ENCODE data around the gene SLC25A42.

The SLC25A42 gene

DNA sequence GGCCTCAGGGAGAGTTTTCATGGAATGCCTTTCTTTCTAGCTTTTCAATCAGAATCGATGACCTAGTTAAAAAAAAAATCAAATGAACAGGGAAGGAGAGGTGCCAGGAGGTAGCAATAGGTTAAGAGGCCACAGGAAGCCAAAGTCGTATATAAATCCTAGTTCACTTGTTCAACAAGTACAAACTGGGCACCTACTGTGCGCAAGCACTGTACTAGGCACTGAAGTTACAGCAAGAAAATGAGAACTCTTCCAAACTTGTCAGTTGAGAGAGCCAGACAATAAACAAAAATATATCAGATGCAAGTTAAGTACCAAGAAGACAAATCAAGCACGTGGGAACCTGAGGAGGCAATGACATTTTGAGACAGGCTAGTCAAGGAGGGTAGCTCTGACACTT is 36.6 kb upstream of the SLC25A42 start:
- 91% methylated on average over 4 of the region's 4 CpGs for WGBS (ENCODE audit: insufficient coverage)
- no peak for DNase-seq

DNA sequence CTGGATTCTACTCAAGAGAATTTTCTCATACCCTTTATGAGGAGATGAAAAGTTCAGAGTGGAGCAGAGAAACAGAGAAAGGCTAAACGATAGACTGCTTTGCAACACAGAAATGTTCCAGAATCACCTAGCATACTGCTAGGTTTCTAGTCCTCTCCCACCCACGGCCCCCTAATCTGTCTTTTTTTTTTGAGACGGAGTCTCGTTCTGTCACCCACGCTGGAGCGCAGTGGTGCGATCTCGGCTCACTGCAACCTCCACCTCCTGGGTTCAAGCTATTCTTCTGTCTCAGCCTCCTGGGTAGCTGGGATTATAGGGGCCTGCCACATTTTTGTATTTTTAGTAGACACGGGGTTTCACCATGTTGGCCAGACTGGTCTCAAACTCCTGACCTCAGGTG is 35.3 kb upstream of the SLC25A42 start:
- H3K27ac ChIP-seq (ENCODE audit: insufficient read depth in 1 of 2, low read depth in 1 of 2, low read length in 2 of 2, poor library complexity in 1 of 2, severe bottlenecking in 2 of 2): no peak overlapping the region
- H3K4me1 ChIP-seq (ENCODE audit: control extremely low read depth in 1 of 4, control insufficient read depth in 4 of 4, insufficient read depth in 4 of 4, low read length in 3 of 4): peaks cover 0 to 13% (median 11%) of the 10 kb centered on the region in 4 experiments
- ChIA-PET POLR2A (no interaction called here), CTCF (no interaction called here)
- H3K4me3 ChIP-seq (ENCODE audit: control insufficient read depth in 1 of 7, extremely low read depth in 1 of 7, insufficient read depth in 4 of 7, low read depth in 2 of 7, low read length in 6 of 7): no peak overlapping the region
- no peak for DNase-seq
- no peaks in the 10 kb centered on the region for H3K27me3 ChIP-seq (replicated peaks in 2 of 5; ENCODE audit: control insufficient read depth in 4 of 5, insufficient read depth in 5 of 5, low read length in 4 of 5)
- no peaks in the 10 kb centered on the region for H3K9me3 ChIP-seq (ENCODE audit: control extremely low read depth in 1 of 5, control insufficient read depth in 4 of 5, insufficient read depth in 2 of 5, low read depth in 1 of 5, low read length in 4 of 5)
- peaks cover 14 to 62% (median 54%) of the 10 kb centered on the region in 4 experiments for H3K36me3 ChIP-seq (ENCODE audit: control insufficient read depth in 4 of 4, insufficient read depth in 4 of 4, low read length in 3 of 4)
- WGBS (ENCODE audit: insufficient coverage): 100% methylated on average over 4 of the region's 9 CpGs

More for the DNA sequence above, 36.6 kb upstream of the SLC25A42 start:
- H3K36me3 ChIP-seq (ENCODE audit: control insufficient read depth in 4 of 4, insufficient read depth in 4 of 4, low read length in 3 of 4): peaks cover 20 to 75% (median 66%) of the 10 kb centered on the region in 4 experiments
- H3K4me1 ChIP-seq (ENCODE audit: control extremely low read depth in 1 of 4, control insufficient read depth in 4 of 4, insufficient read depth in 4 of 4, low read length in 3 of 4): peaks cover 0 to 8% (median 7%) of the 10 kb centered on the region in 4 experiments
- CTCF ChIA-PET: interaction anchor here (1.0 to 1.6 kb wide), 2 partner anchors 27 to 84 kb away, joined by 3 read pairs; no protein-coding TSS in a partner anchor
- H3K4me3 ChIP-seq (ENCODE audit: control insufficient read depth in 1 of 7, extremely low read depth in 1 of 7, insufficient read depth in 4 of 7, low read depth in 2 of 7, low read length in 6 of 7): no peak overlapping the region
- POLR2A ChIA-PET: no interaction called here
- no peaks in the 10 kb centered on the region for H3K9me3 ChIP-seq (ENCODE audit: control extremely low read depth in 1 of 5, control insufficient read depth in 4 of 5, insufficient read depth in 2 of 5, low read depth in 1 of 5, low read length in 4 of 5)
- H3K27me3 ChIP-seq (replicated peaks in 2 of 5; ENCODE audit: control insufficient read depth in 4 of 5, insufficient read depth in 5 of 5, low read length in 4 of 5): no peaks in the 10 kb centered on the region
- H3K27ac ChIP-seq (ENCODE audit: insufficient read depth in 1 of 2, low read depth in 1 of 2, low read length in 2 of 2, poor library complexity in 1 of 2, severe bottlenecking in 2 of 2): no peak overlapping the region

DNA sequence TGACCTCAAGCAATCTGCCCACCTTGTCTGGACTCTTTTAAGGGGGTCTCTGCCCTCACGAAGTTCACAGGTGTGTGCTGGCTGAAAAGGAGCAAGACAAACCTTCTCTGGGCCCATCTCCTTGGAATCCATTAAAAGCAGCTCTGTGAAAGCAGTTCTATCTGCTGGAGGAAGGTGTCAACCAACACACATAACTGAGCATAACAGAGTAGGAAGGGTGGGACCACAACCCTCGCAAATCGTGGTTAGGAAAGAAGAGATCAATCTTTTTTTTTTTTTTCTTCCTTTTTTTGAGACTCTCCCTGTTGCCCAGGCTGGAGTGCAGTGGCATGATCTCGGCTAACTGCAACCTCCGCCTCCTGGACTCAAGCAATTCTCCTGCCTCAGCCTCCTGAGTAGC is 31.9 kb upstream of the SLC25A42 start:
- CTCF ChIA-PET: interaction anchor here (0.7 kb wide), 1 partner anchor 114 kb away, joined by 3 read pairs; no protein-coding TSS in a partner anchor
- Histone ChIP-seq H3K27ac (ENCODE audit: insufficient read depth in 1 of 2, low read depth in 1 of 2, low read length in 2 of 2, poor library complexity in 1 of 2, severe bottlenecking in 2 of 2) (peak overlapping the region in 1 of 2 experiments; percentile 9), H3K36me3 (ENCODE audit: control insufficient read depth in 4 of 4, insufficient read depth in 4 of 4, low read length in 3 of 4) (peaks cover 5 to 44% (median 25%) of the 10 kb centered on the region in 4 experiments), H3K4me3 (ENCODE audit: control insufficient read depth in 1 of 7, extremely low read depth in 1 of 7, insufficient read depth in 4 of 7, low read depth in 2 of 7, low read length in 6 of 7) (peak overlapping the region in 6 of 7 experiments; percentile 75 to 97 (median 88)), H3K4me1 (ENCODE audit: control extremely low read depth in 1 of 4, control insufficient read depth in 4 of 4, insufficient read depth in 4 of 4, low read length in 3 of 4) (peaks cover 0 to 31% (median 21%) of the 10 kb centered on the region in 4 experiments), H3K27me3 (replicated peaks in 2 of 5; ENCODE audit: control insufficient read depth in 4 of 5, insufficient read depth in 5 of 5, low read length in 4 of 5) (no peaks in the 10 kb centered on the region), H3K9me3 (ENCODE audit: control extremely low read depth in 1 of 5, control insufficient read depth in 4 of 5, insufficient read depth in 2 of 5, low read depth in 1 of 5, low read length in 4 of 5) (no peaks in the 10 kb centered on the region)
- peak in 2 of 3 donors; percentile 47 to 61 for DNase-seq
- 67% methylated on average over 1 of the region's 5 CpGs for WGBS (ENCODE audit: insufficient coverage)
- POLR2A ChIA-PET: no interaction called here

DNA sequence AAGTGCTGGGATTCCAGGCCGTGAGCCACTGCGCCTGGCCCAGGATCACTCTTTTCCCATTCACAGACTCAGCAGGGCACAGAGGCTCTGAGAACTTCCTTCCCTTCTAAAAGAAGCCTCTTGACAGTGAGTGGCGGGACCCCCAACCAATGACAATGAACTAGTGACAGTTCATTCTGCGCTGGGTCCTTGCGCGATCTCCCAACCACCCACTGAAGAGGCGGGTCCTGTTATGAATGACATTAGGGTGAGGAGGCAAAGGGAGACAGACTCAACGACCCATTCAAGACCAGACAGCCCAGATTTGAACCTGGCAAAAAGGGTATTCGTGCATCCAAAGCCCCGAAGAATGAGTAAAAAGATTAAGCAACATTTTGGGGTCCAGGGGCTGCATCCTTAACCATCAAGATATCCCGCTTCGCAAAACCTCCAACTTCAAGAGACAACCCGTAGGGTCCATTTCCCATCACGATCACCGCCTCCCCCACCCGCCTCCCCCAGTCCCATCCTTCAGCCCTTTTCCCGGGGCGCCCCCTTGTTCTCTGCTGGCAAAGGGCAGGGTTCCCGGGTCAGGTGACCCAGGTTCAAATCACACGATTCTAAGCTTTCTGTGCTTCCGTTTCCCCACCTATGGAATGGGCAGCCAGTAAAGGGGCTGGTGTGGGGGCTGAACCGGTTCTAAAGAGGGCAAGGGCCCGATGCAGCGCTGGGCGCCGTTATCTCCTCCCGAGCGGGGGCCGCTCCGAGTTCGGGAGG is 31.2 kb upstream of the SLC25A42 start:
- ChIA-PET POLR2A (no interaction called here), CTCF (no interaction called here)
- H3K9me3 ChIP-seq (ENCODE audit: control extremely low read depth in 1 of 5, control insufficient read depth in 4 of 5, insufficient read depth in 2 of 5, low read depth in 1 of 5, low read length in 4 of 5): peaks cover 0 to under 1% (median 0%) of the 10 kb centered on the region in 5 experiments
- DNase-seq: peak; percentile 91 to 96 (median 96)
- WGBS (ENCODE audit: insufficient coverage): 0% methylated on average over 25 of the region's 31 CpGs
- peaks cover 0 to 31% (median 21%) of the 10 kb centered on the region in 4 experiments for H3K4me1 ChIP-seq (ENCODE audit: control extremely low read depth in 1 of 4, control insufficient read depth in 4 of 4, insufficient read depth in 4 of 4, low read length in 3 of 4)
- H3K4me3 ChIP-seq (ENCODE audit: control insufficient read depth in 1 of 7, extremely low read depth in 1 of 7, insufficient read depth in 4 of 7, low read depth in 2 of 7, low read length in 6 of 7): peak overlapping the region; percentile 75 to 97 (median 89)
- H3K27ac ChIP-seq (ENCODE audit: insufficient read depth in 1 of 2, low read depth in 1 of 2, low read length in 2 of 2, poor library complexity in 1 of 2, severe bottlenecking in 2 of 2): peak overlapping the region; percentile 75 to 92
- H3K27me3 ChIP-seq (replicated peaks in 2 of 5; ENCODE audit: control insufficient read depth in 4 of 5, insufficient read depth in 5 of 5, low read length in 4 of 5): no peaks in the 10 kb centered on the region
- H3K36me3 ChIP-seq (ENCODE audit: control insufficient read depth in 4 of 4, insufficient read depth in 4 of 4, low read length in 3 of 4): peaks cover 0 to 44% (median 26%) of the 10 kb centered on the region in 4 experiments

DNA sequence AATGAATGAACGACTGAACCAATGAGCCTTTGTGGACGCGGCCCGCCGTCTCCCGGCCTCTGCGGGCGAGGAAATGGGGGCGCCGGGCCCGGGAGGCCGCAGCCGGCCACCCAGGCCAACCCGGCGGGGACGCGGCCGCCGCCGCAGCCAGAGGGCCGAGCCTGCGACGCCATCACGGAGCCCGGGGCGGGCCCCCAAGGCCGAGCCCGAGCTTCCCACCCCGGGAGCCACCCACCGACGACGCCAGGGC is 30.7 kb upstream of the SLC25A42 start:
- Histone ChIP-seq H3K4me1 (ENCODE audit: control extremely low read depth in 1 of 4, control insufficient read depth in 4 of 4, insufficient read depth in 4 of 4, low read length in 3 of 4) (peaks cover 0 to 31% (median 21%) of the 10 kb centered on the region in 4 experiments), H3K27ac (ENCODE audit: insufficient read depth in 1 of 2, low read depth in 1 of 2, low read length in 2 of 2, poor library complexity in 1 of 2, severe bottlenecking in 2 of 2) (peak overlapping the region; percentile 75 to 92), H3K9me3 (ENCODE audit: control extremely low read depth in 1 of 5, control insufficient read depth in 4 of 5, insufficient read depth in 2 of 5, low read depth in 1 of 5, low read length in 4 of 5) (peaks cover 0 to 5% (median 3%) of the 10 kb centered on the region in 5 experiments), H3K36me3 (ENCODE audit: control insufficient read depth in 4 of 4, insufficient read depth in 4 of 4, low read length in 3 of 4) (peaks cover under 1 to 45% (median 26%) of the 10 kb centered on the region in 4 experiments), H3K4me3 (ENCODE audit: control insufficient read depth in 1 of 7, extremely low read depth in 1 of 7, insufficient read depth in 4 of 7, low read depth in 2 of 7, low read length in 6 of 7) (peak overlapping the region; percentile 75 to 97 (median 89)), H3K27me3 (replicated peaks in 2 of 5; ENCODE audit: control insufficient read depth in 4 of 5, insufficient read depth in 5 of 5, low read length in 4 of 5) (no peaks in the 10 kb centered on the region)
- DNase-seq: no peak
- 0% methylated on average over 31 of the region's 32 CpGs for WGBS (ENCODE audit: insufficient coverage)
- ChIA-PET POLR2A (no interaction called here), CTCF (no interaction called here)

DNA sequence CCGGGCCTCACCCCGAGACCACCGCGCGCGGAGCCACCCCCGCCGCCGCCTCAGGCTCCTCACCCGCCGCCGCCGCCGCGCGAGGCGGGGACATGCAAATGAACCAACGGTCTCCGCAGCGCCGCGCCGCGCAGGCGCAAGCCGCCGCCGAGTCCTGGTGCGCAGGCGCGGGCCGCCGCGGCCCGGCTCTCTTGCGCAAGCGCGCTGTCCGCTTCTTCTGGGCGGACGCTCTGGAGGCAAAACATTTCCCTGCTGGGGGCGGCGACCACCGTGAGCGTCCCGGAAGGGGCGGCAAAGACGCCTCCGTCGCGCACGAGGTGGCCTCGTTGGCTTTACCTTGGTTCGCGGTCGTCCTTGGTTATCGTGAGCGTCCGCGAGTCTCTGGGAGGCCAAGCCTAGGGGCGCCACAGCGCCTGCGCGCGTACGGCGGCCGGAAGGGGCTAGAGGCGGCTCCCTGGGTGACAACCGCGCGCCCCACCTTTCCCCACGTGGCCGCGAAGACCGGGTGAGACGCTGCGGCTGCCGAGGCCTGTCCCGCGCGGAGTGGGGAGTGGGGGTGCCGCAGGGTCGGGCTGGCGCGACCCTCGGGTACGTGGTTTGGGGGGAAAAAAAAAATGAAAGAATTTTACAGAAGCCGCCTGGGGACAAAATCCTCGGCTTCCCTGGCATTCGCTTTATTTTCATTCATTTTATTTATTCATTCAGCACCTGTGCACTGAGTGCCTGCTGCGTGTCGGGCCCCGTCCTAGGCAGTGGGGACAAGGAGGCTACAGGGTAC is 30.2 kb upstream of the SLC25A42 start, which contains the start of the genes ARMC6 and SUGP2:
Gene ARMC6 (plus strand): TSS at position 178 of the 778 bp plus-strand sequence. CDS start 607 bp downstream, outside the sequence.
Gene SUGP2 (minus strand): TSS at position 92 of the 778 bp plus-strand sequence. CDS start 2,446 bp downstream, outside the sequence.
- DNase-seq: peak; percentile 87 to 94 (median 94)
- no peaks in the 10 kb centered on the region for H3K27me3 ChIP-seq (replicated peaks in 2 of 5; ENCODE audit: control insufficient read depth in 4 of 5, insufficient read depth in 5 of 5, low read length in 4 of 5)
- WGBS (ENCODE audit: insufficient coverage): 0% methylated on average over 85 of the region's 94 CpGs
- peaks cover 3 to 43% (median 25%) of the 10 kb centered on the region in 4 experiments for H3K36me3 ChIP-seq (ENCODE audit: control insufficient read depth in 4 of 4, insufficient read depth in 4 of 4, low read length in 3 of 4)
- peak within 1 kb of the TSS; percentile 75 to 97 (median 89) for H3K4me3 ChIP-seq (ENCODE audit: control insufficient read depth in 1 of 7, extremely low read depth in 1 of 7, insufficient read depth in 4 of 7, low read depth in 2 of 7, low read length in 6 of 7)
- H3K4me1 ChIP-seq (ENCODE audit: control extremely low read depth in 1 of 4, control insufficient read depth in 4 of 4, insufficient read depth in 4 of 4, low read length in 3 of 4): peaks cover 0 to 31% (median 21%) of the 10 kb centered on the region in 4 experiments
- peak within 1 kb of the TSS; percentile 75 to 92 for H3K27ac ChIP-seq (ENCODE audit: insufficient read depth in 1 of 2, low read depth in 1 of 2, low read length in 2 of 2, poor library complexity in 1 of 2, severe bottlenecking in 2 of 2)
- ChIA-PET CTCF (no interaction called here), POLR2A (no interaction called here)
- peaks cover 0 to 5% (median 3%) of the 10 kb centered on the region in 5 experiments for H3K9me3 ChIP-seq (ENCODE audit: control extremely low read depth in 1 of 5, control insufficient read depth in 4 of 5, insufficient read depth in 2 of 5, low read depth in 1 of 5, low read length in 4 of 5)
